ENCODE results near the gene AGR2. TPM values are rescaled to one million over a fixed set of nuclear protein-coding genes. Genes with fewer than 3 reads are reported as not detected.
"Not testable (repeated sequence)": the region's sequence is repeated elsewhere in the genome, so short reads cannot be mapped to it uniquely, and the experiment has no call there.

The AGR2 gene
- total RNA-seq, 1 experiment from 2014 or later, result 0.65 TPM

GRCh38 chr7:16774294-16774693 lies 30.5 kb downstream of the AGR2 start:
- no peak for DNase-seq (ENCODE audit: unreplicated experiment)
- no peak for TF ChIP-seq CTCF (IDR thresholded peaks at IDR 0.05; ENCODE audit: unreplicated experiment)
- Mint-ChIP-seq H3K9me3 (ENCODE audit: unreplicated experiment) (no peaks in the 10 kb centered on the region), H3K4me1 (ENCODE audit: insufficient read depth, unreplicated experiment) (peaks cover 24% of the 10 kb centered on the region), H3K4me3 (ENCODE audit: unreplicated experiment) (no peak overlapping the region), H3K27ac (ENCODE audit: low read depth, unreplicated experiment) (no peak overlapping the region), H3K36me3 (ENCODE audit: insufficient read depth, unreplicated experiment) (no peaks in the 10 kb centered on the region), H3K27me3 (ENCODE audit: insufficient read depth, unreplicated experiment) (no peaks in the 10 kb centered on the region)
- CTCF ChIA-PET, result interaction anchor here (1.7 to 1.8 kb wide), 2 partner anchors 26 to 28 kb away, joined by 3 to 8 read pairs; no protein-coding TSS in a partner anchor
- BruUV-seq (replicated peaks), result no TSS peak
- POLR2A ChIA-PET, result no interaction called here
- intact Hi-C loops (cut with micrococcal nuclease), result no loop called here

GRCh38 chr7:16773884-16774283 lies 30.9 kb downstream of the AGR2 start:
- DNase-seq (ENCODE audit: unreplicated experiment), result no peak
- BruUV-seq (replicated peaks), result no TSS peak
- Mint-ChIP-seq H3K27me3 (ENCODE audit: insufficient read depth, unreplicated experiment) (no peaks in the 10 kb centered on the region), H3K36me3 (ENCODE audit: insufficient read depth, unreplicated experiment) (no peaks in the 10 kb centered on the region), H3K4me3 (ENCODE audit: unreplicated experiment) (no peak overlapping the region), H3K27ac (ENCODE audit: low read depth, unreplicated experiment) (no peak overlapping the region), H3K9me3 (ENCODE audit: unreplicated experiment) (no peaks in the 10 kb centered on the region), H3K4me1 (ENCODE audit: insufficient read depth, unreplicated experiment) (peaks cover 24% of the 10 kb centered on the region)
- POLR2A ChIA-PET, result no interaction called here
- intact Hi-C loops (cut with micrococcal nuclease), result no loop called here
- TF ChIP-seq CTCF (IDR thresholded peaks at IDR 0.05; ENCODE audit: unreplicated experiment), result no peak
- CTCF ChIA-PET, result interaction anchor here (1.7 kb wide), 1 partner anchor 26 kb away, joined by 3 read pairs; no protein-coding TSS in a partner anchor

GRCh38 chr7:16773326-16773725 lies 31.5 kb downstream of the AGR2 start:
- H3K27me3 Mint-ChIP-seq (ENCODE audit: insufficient read depth, unreplicated experiment), result no peaks in the 10 kb centered on the region
- BruUV-seq (replicated peaks), result no TSS peak
- no peak overlapping the region for H3K27ac Mint-ChIP-seq (ENCODE audit: low read depth, unreplicated experiment)
- no peak for TF ChIP-seq CTCF (IDR thresholded peaks at IDR 0.05; ENCODE audit: unreplicated experiment)
- POLR2A ChIA-PET, result interaction anchor here (8.5 kb wide), 1 partner anchor 17 kb away, joined by 85 read pairs; the partner anchor contains the start of gene TSPAN13
- H3K36me3 Mint-ChIP-seq (ENCODE audit: insufficient read depth, unreplicated experiment), result no peaks in the 10 kb centered on the region
- peaks cover 24% of the 10 kb centered on the region for H3K4me1 Mint-ChIP-seq (ENCODE audit: insufficient read depth, unreplicated experiment)
- CTCF ChIA-PET, result no interaction called here
- DNase-seq (ENCODE audit: unreplicated experiment), result no peak
- intact Hi-C loops (cut with micrococcal nuclease), result no loop called here
- no peak overlapping the region for H3K4me3 Mint-ChIP-seq (ENCODE audit: unreplicated experiment)
- no peaks in the 10 kb centered on the region for H3K9me3 Mint-ChIP-seq (ENCODE audit: unreplicated experiment)

- ChIA-PET POLR2A (interaction anchor here (0.6 to 8.5 kb wide), 14 partner anchors 10 to 126 kb away, joined by 3 to 85 read pairs (median 4); partner anchors contain the start of genes ANKMY2 and TSPAN13), CTCF (interaction anchor here (0.6 to 1.5 kb wide), 11 partner anchors 10 to 736 kb away, joined by 3 to 8 read pairs (median 4); no protein-coding TSS in a partner anchor)
- Mint-ChIP-seq H3K36me3 (ENCODE audit: insufficient read depth, unreplicated experiment) (no peaks in the 10 kb centered on the region), H3K27ac (ENCODE audit: low read depth, unreplicated experiment) (peak overlapping the region; percentile 65), H3K9me3 (ENCODE audit: unreplicated experiment) (no peaks in the 10 kb centered on the region), H3K4me1 (ENCODE audit: insufficient read depth, unreplicated experiment) (peaks cover 24% of the 10 kb centered on the region), H3K27me3 (ENCODE audit: insufficient read depth, unreplicated experiment) (no peaks in the 10 kb centered on the region), H3K4me3 (ENCODE audit: unreplicated experiment) (peak overlapping the region; percentile 56)
- peak; percentile 51 for DNase-seq (ENCODE audit: unreplicated experiment)
- no TSS peak for BruUV-seq (replicated peaks)
- TF ChIP-seq CTCF (IDR thresholded peaks at IDR 0.05; ENCODE audit: unreplicated experiment), result no peak
- intact Hi-C loops (cut with micrococcal nuclease), result no loop called here
Observed at GRCh38 chr7:16770657-16771329, 34.0 kb downstream of the AGR2 start.

GRCh38 chr7:16769994-16770393 lies 34.8 kb downstream of the AGR2 start:
- H3K27ac Mint-ChIP-seq (ENCODE audit: low read depth, unreplicated experiment), result peak overlapping the region; percentile 65
- H3K36me3 Mint-ChIP-seq (ENCODE audit: insufficient read depth, unreplicated experiment); H3K27me3 Mint-ChIP-seq (ENCODE audit: insufficient read depth, unreplicated experiment); H3K4me3 Mint-ChIP-seq (ENCODE audit: unreplicated experiment); H3K9me3 Mint-ChIP-seq (ENCODE audit: unreplicated experiment); BruUV-seq (replicated peaks); DNase-seq (ENCODE audit: unreplicated experiment); intact Hi-C loops (cut with micrococcal nuclease): not testable (repeated sequence)
- peaks cover 22% of the 10 kb centered on the region for H3K4me1 Mint-ChIP-seq (ENCODE audit: insufficient read depth, unreplicated experiment)
- POLR2A ChIA-PET, result interaction anchor here (0.8 to 8.5 kb wide), 8 partner anchors 11 to 125 kb away, joined by 3 to 85 read pairs (median 7); partner anchors contain the start of genes ANKMY2 and TSPAN13
- CTCF ChIA-PET, result interaction anchor here (0.7 to 1.5 kb wide), 6 partner anchors 9 to 146 kb away, joined by 3 to 7 read pairs (median 4); no protein-coding TSS in a partner anchor

Data from MCF 10A (cell line).